ENCODE measurements around the gene KIF13A.
A peak's percentile ranks its signal among the peaks of the same experiment; 100 is the strongest.
"Not testable (repeated sequence)": the region's sequence is repeated elsewhere in the genome, so short reads cannot be mapped to it uniquely, and the experiment has no call there.

The KIF13A gene

GRCh38 chr6:17785094-17785787 is 202.2 kb downstream of the KIF13A start:
- DNase-seq (ENCODE audit: low read depth), result no peak

- no peak for DNase-seq (ENCODE audit: low read depth)
Observed at GRCh38 chr6:17780061-17780460, 207.4 kb downstream of the KIF13A start.

- DNase-seq (ENCODE audit: low read depth), result no peak
Observed at GRCh38 chr6:17771609-17772008, 215.8 kb downstream of the KIF13A start.

- DNase-seq (ENCODE audit: low read depth), result no peak
Observed at GRCh38 chr6:17768881-17769280, 218.6 kb downstream of the KIF13A start.

GRCh38 chr6:17768388-17768787 is 219.0 kb downstream of the KIF13A start:
- peak; percentile 25 for DNase-seq (ENCODE audit: low read depth)

GRCh38 chr6:17762651-17763050 is 224.8 kb downstream of the KIF13A start:
- DNase-seq (ENCODE audit: low read depth), result no peak

- DNase-seq (ENCODE audit: low read depth), result peak; percentile 6
Observed at GRCh38 chr6:17758119-17758518, 229.3 kb downstream of the KIF13A start.

GRCh38 chr6:17754254-17754653 is 233.2 kb downstream of the KIF13A start:
- no peak for DNase-seq (ENCODE audit: low read depth)

GRCh38 chr6:17745324-17745723 is 242.1 kb downstream of the KIF13A start:
- not testable (repeated sequence) for DNase-seq (ENCODE audit: low read depth)

- not testable (repeated sequence) for DNase-seq (ENCODE audit: low read depth)
Observed at GRCh38 chr6:17744757-17745308, 242.6 kb downstream of the KIF13A start.

- DNase-seq (ENCODE audit: low read depth), result no peak
Observed at GRCh38 chr6:17744019-17744756, 243.2 kb downstream of the KIF13A start.

- no peak for DNase-seq (ENCODE audit: low read depth)
Observed at GRCh38 chr6:17741507-17741906, 245.9 kb downstream of the KIF13A start.

- no peak for DNase-seq (ENCODE audit: low read depth)
Observed at GRCh38 chr6:17740559-17741220, 246.7 kb downstream of the KIF13A start.

GRCh38 chr6:17737704-17738252 is 249.7 kb downstream of the KIF13A start:
- DNase-seq (ENCODE audit: low read depth), result no peak

GRCh38 chr6:17735311-17735710 is 252.1 kb downstream of the KIF13A start:
- DNase-seq (ENCODE audit: low read depth), result not testable (repeated sequence)

GRCh38 chr6:17730078-17730704 is 257.2 kb downstream of the KIF13A start:
- no peak for DNase-seq (ENCODE audit: low read depth)

- DNase-seq (ENCODE audit: low read depth), result peak; percentile 16
Observed at GRCh38 chr6:17729223-17730077, 258.0 kb downstream of the KIF13A start.

- DNase-seq (ENCODE audit: low read depth), result no peak
Observed at GRCh38 chr6:17728551-17729222, 258.7 kb downstream of the KIF13A start.

- peak; percentile 42 for DNase-seq (ENCODE audit: low read depth)
Observed at GRCh38 chr6:17725083-17725482, 262.4 kb downstream of the KIF13A start.

GRCh38 chr6:17724341-17724740 is 263.1 kb downstream of the KIF13A start:
- peak; percentile 65 for DNase-seq (ENCODE audit: low read depth)

All from ELR (cell line).